NCI-H526 treated with DMSO at 0.1 percent for 48 hours (cell line): ENCODE results near the gene ZNF423.
"Not testable (repeated sequence)": the region's sequence is repeated elsewhere in the genome, so short reads cannot be mapped to it uniquely, and the experiment has no call there.

ENCODE experiments used
- DNase-seq: peaks from one replicate; lab custom pipeline; 2025; lab: John Stamatoyannopoulos, UW

ZNF423 gene

GRCh38 chr16:49510654-49511305 is 345.1 kb downstream of the ZNF423 start:
- no peak for DNase-seq

DNA sequence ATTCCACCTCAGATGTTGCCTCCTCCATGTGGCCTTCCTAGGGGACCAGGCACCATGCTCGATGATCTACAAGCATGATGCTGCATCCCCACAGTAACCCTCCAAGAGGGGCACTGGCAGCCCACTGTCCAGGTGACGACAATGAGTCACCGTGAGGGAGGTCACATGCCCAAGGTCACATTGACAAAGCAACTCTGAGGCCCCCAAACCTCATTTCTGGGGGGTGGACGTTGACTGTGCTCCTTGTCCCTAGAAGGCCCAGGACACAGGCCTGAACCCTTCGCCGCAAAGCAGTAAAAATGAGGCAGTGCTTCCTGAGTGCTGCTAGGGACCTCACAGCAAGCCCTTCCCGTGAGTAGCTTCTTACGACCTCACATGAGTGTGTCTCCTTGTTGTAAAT is 345.8 kb downstream of the ZNF423 start:
- no peak for DNase-seq

GRCh38 chr16:49506058-49507013 is 349.6 kb downstream of the ZNF423 start:
- not testable (repeated sequence) for DNase-seq

GRCh38 chr16:49505556-49505955 is 350.4 kb downstream of the ZNF423 start:
- DNase-seq = no peak

DNA sequence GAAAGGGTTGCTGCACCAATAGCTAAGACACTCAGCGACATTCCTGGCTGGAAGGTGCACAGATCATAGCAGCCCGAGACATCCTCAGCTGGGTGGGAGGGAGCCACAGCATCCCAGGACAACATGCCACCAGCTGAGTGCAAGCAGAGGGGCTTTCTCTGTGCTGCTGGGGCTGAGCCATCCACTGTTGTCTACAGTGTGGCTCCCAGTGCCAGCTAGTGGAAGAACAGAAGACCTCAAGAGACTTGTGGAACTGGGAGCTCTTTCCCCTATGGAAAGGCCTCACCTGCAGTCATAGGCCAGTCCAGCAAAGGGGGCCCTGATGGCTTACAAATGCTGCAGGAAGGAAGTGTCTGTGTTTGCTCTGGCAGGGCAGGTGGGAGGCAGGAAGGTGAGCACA is 351.3 kb downstream of the ZNF423 start:
- no peak for DNase-seq

GRCh38 chr16:49504023-49504364 is 351.9 kb downstream of the ZNF423 start:
- no peak for DNase-seq

DNA sequence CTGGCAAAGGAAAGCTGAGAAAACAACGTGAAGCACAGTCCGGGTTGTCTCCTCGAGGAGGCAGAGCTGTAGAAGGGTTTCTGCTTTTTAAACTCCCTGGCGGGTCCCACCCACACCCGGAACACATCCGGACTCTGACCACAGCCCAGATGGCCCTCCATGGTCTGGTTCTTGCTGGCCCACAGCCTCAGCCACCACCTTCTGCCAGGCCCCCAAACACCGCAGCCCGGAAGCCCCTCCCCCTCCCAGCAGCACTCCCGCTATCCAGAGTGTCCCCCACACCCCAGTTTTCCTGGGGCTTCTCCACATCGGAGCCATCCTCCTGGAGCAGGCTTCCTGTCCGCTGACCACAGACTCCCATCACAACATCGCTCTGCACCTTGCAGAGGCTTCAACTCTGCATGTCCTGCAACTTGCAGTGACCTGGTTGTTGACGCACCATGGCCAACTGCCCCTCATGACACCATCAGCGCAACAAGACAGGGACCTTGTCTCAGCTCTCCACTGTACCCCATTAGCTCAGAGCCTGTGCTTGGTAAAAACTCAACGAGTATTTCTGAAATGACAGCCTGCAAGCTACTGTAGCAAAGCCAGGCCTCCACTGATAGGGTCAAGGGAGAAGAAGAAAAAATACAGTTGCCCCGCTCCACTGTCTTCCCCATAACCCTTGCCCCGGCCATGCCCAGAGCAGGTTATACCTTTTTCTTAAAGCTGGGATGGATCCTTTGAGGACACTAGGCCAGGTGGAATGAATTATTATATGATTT is 352.5 kb downstream of the ZNF423 start:
- DNase-seq = no peak

DNA sequence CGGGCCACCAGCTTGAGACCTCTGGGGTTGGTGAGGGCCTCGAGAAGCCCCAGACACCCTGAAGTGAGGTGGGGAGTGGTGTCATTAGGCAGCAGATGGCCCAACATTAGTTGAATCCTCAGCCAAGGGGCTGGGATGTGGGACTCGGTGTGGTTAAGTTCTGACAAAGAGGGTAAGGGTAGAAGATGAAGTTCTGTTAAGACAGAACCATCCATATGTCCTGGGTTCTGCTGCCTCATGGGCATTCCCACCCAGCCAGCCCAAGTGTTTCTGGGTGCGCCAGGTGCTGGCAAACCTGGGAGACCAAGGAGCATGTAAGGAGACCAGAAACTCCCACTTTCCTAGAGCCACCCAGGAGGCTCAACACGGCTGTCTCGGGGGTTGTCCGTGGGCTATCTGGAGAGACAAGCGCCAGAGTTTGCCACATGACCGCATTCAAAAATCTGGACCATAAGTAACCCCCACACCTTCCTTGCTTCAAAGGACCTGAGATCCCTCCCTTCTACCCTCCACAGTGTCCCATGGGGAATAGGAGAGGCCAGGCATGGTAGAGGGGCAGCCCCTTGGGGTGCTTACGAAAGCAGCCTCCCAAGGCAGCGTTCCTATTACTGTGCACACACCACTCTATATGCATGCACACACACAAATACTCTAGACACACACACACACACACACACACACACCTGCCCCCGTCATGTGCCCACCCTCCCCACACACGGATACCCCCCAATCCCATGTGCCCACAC is 353.6 kb downstream of the ZNF423 start:
- no peak for DNase-seq

GRCh38 chr16:49499869-49500610 is 355.9 kb downstream of the ZNF423 start:
- DNase-seq = peak; percentile 2

DNA sequence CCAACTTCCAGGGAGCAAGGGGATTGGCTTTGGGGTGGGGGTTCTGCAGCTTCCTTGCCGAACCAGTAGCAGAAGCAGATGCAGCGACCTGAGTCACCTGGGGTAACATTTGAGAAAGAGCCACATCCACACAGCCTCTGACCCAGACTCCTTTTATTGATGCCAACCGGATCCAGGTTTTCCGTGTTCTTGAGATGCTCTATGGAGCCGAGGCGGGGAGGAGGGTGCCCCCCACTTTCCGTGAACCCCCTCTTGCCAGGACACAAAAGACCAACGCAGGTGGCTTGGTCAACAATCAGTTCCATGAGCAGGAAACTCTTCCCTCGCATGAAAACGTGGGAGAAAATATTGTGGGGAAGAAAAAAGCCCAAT is 356.5 kb downstream of the ZNF423 start:
- DNase-seq = no peak

- DNase-seq = no peak
These were observed 357.1 kb downstream of the ZNF423 start for GRCh38 chr16:49498666-49499413.

GRCh38 chr16:49498264-49498663 is 357.6 kb downstream of the ZNF423 start:
- no peak for DNase-seq

GRCh38 chr16:49497466-49497865 is 358.4 kb downstream of the ZNF423 start:
- no peak for DNase-seq

DNA sequence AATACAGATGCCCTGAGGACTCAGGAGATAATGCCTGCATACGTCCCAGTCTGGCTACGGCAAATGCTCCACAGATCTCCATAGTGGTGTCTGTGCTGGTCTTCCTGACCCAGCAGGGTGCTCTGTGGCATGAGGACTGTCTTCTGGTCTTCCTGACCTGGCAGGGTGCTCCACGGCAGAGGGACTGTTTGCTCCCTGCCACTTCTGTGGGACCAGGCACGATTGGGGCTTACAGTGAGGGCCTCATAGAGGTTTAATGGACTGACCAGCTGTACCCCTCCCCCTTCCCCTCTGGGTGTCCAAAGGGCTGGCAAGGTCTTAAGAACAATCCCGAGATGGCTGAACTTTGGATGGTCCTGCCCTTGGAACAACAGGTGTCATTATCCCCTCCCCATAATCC is 359.3 kb downstream of the ZNF423 start:
- no peak for DNase-seq

DNA sequence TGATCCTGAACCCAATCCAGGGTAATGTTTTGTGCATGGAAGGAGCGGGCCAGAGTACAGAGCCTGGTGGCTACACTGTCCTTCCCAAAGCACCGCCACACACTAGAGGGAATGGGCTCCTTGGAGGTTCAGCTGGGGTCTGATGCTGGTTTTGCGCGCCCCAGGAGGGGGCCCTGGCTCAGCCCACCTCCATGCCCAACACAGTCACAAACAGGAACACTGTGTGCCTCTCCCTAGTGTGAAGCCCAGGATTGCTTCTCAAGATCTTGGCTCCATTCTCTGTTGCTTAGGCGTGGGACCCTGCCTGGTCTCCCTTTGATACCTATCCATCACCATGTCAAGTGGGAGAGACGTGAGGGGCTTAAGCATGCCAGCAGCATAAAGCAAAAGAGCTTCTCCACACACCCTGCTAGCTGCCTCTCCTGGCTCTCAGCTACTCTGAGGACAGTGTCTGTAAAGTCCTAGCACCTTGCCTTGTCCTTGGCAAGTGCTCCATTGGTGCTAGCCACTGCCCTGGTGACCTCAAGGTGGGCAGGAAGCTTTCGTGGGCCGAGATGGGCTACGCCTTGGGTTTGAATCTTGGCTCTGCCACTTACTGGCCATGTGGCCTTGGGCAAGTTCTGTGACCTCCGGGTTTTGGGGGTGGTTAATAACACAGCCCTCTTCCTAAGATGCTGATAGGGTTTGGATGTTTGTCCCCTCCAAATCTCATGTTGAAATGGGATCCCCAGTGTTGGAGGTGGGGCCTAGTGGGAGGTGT is 360.1 kb downstream of the ZNF423 start:
- DNase-seq = no peak

DNA sequence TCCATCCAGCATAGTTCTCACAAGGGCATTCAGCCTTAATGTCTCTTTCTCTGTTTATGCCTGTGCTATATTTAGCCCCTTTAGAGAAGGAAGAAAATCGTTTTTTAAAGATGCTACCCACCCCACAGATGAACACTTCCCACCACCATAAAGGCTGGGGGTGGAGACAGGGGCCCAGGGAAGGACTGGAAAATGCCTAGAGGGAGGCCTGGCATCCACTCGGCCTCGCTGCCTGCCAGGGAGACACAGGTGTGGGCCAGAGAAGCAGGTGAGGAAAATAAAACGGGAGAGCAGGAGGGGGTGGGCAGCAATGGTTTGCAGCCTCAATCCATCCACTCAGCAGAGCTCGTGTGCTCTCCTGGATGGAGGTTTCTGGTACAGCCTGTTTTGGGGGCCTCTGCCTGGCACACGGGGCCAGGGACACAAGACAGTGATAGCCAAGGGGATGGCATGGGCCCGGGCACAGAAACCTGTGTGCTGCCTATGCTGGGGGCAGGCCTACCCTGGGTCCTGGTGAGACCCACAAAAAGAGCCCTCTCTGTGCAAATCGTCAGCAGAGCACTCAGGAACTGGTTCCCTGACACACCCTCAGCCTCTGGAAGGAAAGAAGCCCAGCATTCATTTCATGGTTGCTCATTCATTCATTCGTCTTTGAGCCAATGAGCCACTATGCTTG is 360.9 kb downstream of the ZNF423 start:
- no peak for DNase-seq

DNA sequence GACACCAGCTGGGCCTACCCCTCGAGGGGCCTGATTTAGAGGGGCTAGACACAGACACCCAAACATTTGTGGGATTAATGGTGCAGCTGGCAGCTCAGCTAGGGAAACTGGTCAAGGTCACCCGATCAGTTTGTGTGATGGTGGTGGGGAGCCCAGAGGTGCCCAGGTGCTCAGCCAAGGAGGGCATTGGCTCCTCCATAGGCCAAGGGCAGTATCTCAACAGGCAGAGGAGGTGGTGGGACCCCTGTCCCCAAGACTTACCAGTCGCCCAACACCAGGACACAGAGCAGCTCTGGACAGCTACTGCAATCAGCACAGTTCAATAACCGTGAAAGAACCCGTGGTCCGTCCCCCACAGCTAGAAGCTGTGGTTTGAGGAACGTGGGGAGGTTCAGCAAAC is 361.4 kb downstream of the ZNF423 start:
- no peak for DNase-seq

GRCh38 chr16:49493836-49494235 is 362.1 kb downstream of the ZNF423 start:
- DNase-seq = no peak

DNA sequence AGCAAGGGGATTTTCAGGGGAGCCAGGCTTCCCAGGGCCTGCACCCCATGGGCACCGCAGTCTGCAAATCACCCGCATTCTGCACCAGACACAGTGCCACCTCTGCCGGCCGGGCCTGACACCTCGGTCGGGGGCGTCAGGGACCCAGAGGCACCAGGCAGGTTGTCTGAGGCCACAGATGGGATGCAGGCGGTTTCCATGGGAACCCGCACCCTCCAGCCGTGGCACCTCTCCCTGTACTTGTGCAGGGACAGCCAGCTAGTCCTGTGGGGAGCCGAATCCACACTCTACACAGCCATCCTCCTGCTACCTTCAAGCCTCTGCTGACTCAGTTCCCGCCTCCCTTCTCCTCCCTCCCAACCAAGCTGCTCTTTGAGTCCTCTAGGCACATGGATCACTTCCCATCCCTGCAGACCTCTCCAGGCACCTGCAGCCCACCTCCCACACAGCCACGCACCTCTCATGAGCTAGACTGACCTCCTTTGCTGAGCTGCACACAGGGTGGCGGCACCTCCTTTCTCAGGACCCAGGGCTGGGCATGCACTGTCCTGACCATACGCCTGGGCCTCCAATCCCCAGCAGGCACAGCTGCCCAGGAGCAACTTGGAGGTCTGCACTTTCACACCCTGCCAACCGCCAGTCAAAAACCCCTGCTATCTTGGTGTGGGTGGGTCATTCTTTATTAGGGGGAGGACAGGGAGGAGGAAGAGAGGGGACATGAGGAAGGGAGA is 362.9 kb downstream of the ZNF423 start:
- DNase-seq = no peak
